Upper lobe of left lung (tissue), 4 donors: ENCODE results near the gene SYNJ2.

Experiments
- CTCF ChIP-seq, 6 experiments: fragments of 450-650 bp in 4 of 6; fragments of 200-600 bp in 2 of 6; sonication (generic) in 2 of 6; IDR thresholded peaks; one replicate each; pipeline ENCODE4 v1.5.1; 2016 to 2019; ENCODE audit warnings: antibody characterized with exemption in 6 of 6
- POLR2A ChIP-seq, 4 donors: fragments of 450-650 bp; IDR thresholded peaks; one replicate each; pipeline ENCODE4 v1.5.1; 2016 to 2017; ENCODE audit warnings: antibody characterized with exemption in 4 of 4, mild to moderate bottlenecking in 2 of 4

GRCh38 chr6:157974967-157975366 is 6.7 kb upstream of the SYNJ2 start:
- no peak for TF ChIP-seq POLR2A (IDR thresholded peaks at IDR 0.05)
- no peak for TF ChIP-seq CTCF (IDR thresholded peaks at IDR 0.05)
